NOMO-1 treated with DMSO at 0.1 percent for 48 hours (cell line): Measurements from ENCODE around the gene ASIC4.

ENCODE experiments used
- DNase-seq: peaks from one replicate; lab custom pipeline; 2025; ENCODE audit not compliant: unreplicated experiment; lab: John Stamatoyannopoulos, UW

ASIC4 gene

DNA sequence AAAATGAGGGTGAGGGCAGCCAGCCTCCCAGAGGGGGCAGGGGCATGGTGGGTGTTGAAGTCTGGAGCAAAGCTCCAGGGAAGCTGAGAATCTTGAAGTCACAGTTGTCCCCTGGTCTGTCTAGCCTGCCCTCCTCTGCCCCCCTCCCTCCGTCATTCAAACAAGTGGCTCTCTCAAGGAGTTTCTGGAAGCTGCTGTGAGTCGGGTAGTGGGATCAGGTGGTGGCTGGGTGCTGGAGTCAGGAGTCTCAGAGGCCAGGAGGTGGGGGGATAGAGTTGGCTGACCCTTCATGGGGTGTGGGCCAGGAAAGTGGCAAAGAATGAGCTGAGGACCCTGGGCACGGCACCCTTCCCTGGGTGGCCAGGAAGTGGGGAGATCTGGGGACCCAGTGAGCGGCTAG, 495 bp upstream of the ASIC4 start:
- no peak for DNase-seq

DNA sequence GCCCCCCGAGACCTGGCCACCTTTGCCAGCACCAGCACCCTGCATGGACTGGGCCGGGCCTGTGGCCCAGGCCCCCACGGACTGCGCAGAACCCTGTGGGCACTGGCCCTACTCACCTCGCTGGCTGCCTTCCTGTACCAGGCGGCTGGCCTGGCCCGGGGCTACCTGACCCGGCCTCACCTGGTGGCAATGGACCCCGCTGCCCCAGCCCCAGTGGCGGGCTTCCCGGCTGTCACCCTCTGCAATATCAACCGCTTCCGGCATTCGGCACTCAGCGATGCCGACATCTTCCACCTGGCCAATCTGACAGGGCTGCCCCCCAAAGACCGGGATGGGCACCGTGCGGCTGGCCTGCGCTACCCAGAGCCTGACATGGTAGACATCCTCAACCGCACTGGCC, 554 bp downstream of the ASIC4 start:
- no peak for DNase-seq

DNA sequence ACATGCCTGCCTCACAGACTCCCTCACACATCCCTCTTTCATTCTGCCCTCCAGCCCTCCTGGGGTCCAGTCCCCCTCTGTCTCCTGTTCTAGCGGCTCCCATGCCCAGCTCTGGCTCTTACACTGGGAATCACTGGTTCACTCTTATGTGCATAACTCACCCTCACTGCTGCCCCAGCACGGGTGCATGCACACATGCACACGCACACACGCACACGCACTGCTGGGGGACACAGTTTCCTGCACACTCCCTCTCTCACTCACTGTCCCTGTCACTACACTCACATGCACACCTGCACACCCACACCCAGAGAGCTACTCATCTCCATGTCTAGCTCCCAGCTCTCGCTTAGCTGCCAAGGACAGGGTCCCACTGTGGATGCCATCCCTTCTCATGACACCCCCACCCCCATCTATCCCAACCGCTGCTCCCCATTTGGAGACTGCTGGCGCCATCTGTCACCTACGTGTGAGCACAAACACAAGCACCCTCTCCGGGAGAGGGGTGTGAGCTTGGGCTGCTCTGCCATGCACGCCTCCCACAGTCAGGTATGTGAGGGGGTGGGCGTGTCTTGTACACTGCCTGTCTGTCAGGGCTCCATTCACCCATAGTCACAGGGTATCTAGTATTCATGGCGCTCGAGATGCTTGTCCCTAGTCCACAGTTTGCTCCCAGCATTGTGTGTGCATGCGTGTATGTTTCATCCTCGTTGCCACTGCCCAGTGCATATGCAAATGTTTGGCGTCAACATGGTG, 1.8 kb downstream of the ASIC4 start:
- no peak for DNase-seq

DNA sequence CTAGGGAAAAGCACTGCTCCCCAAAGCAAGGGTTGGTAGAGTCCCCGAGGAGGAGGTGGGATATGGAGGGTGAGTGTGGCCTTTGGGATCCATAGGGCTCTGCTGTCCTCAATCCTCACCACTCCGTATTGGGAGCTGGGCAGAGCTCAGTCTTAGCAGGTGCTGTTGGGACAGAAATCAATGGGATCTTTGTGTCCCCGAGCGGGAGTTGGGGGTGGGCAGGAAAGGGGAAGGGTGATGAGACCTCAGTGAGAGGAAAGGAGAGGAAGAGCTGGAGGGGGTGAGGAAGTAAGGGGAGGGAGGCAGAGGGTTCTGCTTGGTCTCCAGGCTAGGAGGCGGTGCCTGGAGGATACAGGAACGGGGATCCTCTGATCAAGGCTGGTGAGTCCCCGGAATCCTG, 2.6 kb downstream of the ASIC4 start:
- no peak for DNase-seq

DNA sequence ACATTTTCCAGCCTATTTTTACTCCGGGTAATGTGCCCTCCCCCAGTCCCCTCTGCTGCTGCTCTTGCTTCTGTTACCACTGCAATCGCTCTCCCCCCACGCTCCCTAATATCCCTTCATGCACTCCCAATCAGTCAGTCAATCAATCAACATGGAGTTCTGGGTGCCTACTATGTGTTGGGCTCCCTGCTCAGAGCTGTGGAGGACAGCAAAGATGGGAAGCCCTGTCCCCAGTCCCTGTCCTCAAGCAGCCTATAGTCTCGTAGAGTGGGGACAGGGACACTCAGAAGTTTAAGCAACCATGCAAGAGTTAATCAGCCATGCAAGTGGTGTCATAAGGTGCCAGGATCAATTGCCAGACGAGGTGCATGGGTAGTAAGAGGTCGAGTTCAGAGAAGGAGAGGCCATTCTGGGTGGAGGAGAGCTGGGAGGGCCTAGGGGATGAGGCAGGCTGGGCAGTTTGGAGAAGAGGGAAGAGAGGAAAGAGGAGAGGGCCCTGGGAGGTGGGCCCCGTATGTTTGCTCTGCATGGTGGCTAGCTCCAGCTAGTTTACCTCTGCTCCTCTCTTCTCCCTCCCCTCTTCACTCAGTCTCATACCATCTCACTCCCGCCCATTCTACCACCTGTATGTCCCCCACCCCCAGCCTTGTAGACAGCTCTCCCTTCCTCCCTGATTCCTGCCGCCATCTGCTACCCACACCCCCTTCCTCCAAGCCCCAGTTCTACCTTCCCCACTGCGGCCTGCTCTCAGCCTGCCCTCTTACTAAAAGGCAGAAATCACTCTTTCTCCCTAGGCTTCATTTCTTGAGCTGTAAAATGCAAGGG, 3.9 kb downstream of the ASIC4 start:
- DNase-seq = no peak

DNA sequence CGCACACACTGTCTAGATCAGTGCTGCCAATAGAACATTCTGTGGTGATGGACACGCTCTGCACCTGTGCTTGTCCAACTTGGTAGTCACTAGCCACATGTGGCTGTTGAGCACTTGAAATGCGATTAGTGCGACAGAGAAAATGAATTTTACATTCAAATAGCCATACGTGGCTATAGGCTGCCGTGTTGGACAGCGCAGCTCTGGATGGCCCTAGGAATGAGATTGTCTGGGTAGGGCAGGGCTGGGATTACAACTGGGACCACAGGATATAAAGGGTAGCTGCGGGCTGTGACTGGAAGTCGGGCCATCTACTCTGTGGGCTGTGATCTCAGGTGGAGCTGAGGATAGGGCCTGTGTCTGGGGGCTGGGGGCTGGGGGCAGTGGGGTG, 5.2 kb downstream of the ASIC4 start:
- no peak for DNase-seq

DNA sequence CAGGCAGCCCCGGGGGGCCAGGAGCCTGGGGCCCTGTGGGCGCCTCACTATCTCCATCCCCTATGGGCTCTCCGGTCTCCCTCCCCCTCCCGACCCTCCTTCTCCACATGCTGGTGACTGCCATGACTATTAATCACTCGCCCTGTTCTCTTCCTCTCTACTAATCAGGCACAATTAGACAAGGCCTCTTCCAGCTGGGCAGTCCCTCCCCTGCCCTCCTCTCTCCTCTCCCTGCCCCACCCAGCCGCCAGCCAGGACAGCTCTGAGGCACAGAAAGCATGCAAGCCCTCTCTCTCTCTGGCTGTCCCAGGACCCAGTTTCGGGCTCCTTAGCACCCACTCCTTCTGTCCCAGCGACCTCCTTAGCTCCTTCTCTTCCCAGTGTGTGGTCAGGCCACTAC, 5.8 kb downstream of the ASIC4 start:
- DNase-seq = no peak

DNA sequence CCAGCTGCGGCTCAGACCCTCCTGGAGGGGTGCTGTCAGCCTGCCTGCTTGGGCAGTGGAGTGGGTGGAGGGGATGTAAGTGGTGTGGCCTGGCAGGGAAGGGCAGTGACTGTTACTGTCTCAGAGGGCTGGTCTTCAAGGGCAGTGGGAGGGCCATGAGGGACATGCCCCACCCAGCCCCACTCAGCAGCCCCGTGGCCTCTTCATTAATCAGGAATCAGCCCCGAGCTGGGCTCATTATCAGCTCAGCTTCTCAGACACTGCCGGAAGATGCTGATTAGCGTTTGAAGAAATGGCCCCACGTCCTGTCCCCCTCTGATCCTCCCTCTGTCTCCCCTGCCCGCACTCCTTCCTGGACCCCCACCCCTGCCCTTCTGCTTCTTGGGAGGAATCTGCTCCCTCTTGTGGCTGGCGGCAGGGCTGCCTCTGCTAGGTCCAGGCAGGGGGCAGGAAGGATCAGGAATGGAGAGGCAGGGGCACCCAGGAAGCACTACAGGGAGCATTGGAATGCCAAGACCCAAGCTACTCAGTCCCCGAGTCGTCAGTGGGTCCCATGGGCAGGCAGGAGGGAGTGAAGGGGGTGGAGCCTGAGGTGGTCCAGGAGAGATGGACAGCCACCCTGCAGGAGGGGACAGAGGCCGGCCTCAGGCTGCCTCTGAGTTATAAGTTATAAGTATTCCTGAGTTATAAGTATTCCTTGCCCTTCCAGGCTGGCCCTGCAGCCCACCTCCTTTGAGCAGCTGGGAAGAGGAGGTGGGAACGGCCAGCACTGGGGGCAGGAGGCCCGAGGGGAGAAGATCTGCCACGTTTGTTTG, 7.0 kb downstream of the ASIC4 start:
- no peak for DNase-seq

DNA sequence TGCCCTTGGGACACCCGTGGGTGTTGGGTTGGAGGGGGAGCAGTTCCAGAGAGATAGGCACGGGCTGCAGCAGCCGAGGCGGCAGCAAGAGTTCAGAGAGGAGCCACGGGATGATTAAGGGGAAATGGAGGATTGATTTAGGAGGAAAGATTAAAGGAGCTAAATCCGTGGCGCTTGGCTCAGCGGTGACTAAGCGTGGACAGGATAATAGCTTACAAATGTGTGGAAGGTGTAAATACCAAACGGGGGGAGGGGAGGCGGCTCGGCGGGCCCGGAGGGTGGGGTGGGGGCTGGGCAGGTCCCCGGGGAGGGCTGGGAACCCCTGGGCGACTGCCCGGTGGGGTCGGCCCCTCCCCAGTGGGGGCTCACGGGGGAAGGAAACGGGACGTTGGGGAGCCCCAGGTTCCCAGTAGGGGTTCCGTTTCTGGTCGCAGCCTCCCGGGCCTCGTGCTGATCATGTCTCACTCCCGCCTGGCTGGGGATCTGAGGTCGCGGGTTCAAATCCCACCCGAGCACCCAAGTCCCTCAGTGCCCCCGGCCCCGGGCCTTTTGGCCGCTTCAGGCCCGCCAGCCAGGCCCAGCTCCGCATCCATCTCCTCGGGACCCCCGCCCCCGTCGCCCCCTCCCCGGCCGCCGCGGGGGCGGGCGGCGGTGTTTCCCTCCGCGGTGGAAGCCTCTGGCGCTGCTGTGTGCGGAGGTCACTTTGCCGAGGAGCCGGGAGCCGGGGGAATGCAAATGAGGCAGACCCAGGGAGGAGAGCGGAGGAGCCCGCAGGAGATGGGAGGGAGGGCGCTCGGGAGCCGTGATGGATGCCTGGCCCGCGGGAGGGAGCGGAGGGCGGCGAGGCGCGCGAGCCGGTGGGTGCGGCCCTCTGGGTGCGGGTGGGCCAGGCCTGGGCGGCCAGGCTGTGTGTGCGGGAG, 8.1 kb downstream of the ASIC4 start:
- peak; percentile 20 for DNase-seq

DNA sequence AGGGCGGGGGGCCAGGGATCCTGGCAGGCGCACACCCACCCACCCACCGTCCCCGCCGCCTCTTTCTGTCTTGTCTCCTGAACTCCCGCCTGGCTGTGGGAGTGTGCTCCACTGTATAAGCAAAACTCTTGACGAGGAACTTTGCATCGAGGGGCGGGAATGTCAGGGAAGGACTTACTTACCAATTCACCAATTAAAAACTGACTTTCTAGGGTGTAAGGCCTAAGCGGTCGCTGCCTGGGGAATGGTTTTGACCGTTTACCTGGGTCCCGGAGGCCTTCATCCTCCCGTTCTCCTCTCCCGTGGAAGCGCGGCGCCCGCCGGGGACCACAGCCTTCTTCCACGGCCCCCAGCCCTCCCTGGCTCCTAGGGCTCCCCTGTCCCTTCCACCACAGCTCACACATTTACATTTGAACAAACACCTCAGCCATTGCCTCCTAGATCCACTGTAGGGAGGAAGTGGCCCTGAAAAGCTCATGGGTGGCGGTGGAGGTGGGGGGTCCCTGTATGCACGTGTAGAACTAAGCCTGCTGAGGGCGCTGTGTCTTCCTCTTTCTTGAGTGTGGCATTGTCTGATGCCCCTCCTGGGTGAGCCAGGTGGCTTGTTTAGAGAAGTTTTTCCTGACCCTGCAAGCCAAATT, 8.9 kb downstream of the ASIC4 start:
- DNase-seq = no peak

DNA sequence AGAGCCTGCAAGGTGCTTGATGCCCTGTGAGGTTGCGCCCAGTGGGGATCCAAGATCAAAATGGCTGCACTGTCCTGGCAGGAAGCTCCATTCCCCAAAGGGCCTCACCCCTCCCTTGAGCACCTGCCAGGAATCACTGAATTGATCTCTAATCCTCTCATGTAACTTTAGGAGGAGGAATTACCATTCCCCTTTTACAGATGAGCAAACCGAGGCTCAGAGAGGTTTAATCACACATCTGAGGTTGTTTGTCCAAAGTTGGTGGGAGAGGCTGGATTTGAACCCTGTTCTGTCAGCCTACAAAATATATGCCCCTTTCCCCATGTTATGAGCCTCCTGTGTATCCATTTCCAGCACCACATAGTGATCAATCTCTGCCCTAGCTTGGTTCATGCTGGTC, 10.5 kb downstream of the ASIC4 start:
- no peak for DNase-seq

DNA sequence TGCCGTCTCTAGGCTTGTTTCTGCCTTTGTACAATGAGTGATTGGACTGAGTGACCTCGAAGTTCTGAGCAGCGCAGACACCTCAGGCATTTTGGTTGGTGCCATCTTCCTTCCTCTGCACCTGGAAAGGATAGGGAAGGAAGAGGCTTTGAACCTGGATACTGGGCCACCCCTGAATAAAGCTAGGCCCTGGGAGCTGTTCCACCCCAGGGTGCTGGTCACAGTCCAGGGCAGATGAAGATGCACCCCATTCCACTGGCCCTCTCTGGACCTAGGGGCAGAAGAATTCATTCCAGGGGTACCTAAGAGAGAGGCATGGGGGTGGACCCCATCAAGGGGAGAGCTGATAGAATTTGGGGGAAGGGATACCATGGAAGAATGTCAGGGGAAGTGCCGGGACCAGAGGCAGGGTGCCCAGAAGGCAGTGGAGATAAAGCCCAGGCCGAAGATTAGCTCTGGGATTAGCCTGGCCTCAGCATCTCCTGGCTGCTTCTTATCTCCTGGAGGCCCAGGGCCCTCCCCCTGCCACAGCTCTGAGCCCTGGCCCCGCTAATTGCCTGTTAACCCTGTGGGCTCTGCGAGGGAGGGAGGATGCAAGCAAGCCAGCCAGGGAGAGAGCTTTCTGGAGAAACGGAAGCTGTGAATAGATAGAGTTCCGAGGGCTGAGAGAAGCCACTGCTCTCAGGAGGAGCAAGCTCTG, 11.4 kb downstream of the ASIC4 start:
- DNase-seq = no peak

DNA sequence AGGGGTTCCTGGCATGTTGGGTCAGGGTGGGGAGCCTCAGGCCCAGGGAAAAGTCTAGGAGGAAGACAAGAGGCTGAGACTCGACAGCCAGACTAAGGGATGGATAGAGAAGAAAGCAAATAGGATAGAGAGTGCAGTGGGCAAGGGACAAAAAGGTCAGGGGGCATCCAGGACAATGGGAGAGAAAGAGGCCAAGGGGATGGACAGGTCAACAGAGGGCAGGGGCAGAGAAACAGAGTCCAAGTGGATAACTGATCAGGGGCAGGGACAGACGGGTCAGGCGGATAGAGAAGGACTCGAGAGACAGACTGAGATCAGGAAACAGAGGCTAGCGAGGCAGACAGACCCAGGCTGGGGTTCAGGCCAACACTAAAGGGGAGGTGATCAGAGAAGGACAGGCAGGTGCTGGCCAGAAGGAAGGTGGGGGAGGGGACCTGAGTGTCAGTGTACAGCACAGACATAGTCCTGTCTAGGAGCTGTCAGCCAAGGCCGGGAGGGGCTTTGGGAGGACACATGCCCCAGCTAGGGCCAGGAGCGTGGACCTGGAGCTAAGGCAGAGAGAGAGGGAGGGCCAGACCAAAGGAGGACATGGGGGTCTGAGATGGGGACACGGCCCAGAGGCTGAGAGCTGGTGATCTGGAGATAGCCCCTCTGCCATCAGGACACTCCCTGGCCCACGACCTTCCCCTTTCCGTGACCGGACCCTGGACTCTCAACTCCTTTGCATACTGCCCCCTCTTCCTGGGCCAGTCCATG, 12.2 kb downstream of the ASIC4 start:
- no peak for DNase-seq

DNA sequence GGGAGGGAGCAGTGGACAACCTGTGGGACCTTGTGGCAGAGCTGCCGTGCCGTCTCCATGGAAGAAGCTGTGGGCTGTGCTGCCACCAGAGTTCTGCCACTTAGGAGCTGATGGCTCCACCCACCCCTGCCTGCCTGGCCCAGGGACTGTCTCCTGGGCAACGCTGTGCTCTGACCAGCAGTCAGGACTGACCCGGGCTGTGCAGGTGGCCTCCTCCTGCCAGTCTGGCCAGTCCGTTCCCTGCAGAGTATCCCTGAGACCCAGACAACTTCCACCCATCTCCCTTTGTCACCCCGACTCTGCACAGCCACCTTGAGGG, 12.8 kb downstream of the ASIC4 start:
- no peak for DNase-seq

DNA sequence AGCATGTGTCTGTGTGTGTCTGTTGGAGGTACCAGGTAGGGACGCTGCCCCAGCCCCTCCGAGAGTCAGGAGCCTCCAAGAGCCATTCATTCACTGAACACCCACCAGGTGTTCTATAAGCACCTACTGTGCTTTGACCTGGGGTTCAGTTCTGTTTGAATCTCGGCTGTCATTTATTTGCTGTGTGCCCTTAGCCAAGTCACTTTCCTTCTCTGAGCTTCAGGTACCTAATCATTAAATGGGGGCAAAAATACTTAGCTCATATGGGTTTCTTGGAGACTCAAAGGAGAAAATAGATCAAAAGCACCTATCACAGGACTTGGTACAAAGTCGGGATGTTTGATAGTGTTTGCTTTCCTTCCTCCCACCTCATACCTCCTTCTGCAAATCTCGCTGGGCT, 13.2 kb downstream of the ASIC4 start:
- DNase-seq = no peak

DNA sequence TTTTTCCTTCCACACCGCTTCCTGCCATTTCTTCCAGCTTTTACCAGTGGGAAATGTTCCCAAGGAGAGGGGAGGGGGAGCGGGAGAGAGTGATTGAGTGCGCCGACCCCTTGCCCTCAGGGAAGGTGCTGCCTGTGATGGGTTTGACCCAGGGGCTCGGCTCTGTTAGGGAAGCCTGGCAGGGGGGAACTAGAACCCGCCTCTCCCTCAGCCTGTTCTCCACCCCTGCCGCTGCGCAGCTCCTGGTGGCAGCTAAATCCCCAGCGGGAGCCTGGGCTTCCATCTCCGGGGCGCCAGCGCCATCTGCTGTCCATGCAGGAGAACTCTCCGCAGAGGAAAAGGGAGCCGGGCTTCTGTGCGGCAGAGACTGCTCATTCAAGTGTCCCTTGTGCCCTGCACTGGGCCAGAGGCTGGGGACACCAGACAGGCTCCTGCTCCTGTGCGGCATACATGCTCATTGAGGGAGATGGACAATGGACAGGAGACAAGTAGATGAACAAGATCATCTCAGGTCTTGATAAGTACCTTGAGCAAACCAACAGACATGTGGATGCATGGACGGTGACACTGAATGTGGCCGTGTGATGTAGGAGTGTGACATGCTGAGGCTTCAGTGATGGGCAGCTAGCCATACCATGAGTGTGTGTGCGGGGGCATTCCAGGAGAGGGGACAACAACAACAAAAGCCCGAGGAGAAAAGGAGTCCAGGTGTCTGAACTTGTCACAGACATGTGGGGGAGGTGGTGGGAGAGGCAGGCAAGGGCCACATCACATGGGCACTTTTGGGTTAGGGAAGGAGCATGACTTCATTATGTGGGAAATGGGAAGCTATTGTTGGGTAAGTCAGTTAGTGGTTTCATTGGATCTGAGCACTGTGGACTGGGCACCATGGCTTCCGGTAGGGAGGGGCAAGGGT, 16.0 kb downstream of the ASIC4 start:
- peak; percentile 80 for DNase-seq

DNA sequence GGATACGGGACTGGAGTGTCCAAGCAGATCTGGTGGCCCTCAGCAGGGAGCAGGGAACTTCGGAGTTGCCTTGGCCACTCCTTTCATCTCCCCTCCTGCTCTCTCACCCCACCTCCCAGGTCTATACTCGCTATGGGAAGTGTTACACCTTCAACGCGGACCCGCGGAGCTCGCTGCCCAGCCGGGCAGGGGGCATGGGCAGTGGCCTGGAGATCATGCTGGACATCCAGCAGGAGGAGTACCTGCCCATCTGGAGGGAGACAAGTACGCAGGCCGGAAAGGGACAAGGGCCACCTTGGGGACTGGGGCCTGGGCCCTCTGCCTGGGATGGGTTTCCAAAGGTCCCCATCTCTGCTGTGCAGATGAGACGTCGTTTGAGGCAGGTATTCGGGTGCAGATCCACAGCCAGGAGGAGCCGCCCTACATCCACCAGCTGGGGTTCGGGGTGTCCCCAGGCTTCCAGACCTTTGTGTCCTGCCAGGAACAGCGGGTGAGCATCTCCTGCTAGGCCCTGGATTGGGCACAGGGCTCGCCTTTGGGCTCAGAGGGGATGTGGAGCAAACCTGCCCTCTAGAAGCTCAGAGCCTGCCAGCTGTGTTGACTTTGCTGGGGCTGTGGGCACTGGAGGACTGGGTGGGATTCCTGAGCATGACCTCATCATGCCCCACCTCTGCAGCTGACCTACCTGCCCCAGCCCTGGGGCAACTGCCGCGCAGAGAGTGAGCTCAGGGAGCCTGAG, 17.5 kb downstream of the ASIC4 start:
- DNase-seq = no peak

DNA sequence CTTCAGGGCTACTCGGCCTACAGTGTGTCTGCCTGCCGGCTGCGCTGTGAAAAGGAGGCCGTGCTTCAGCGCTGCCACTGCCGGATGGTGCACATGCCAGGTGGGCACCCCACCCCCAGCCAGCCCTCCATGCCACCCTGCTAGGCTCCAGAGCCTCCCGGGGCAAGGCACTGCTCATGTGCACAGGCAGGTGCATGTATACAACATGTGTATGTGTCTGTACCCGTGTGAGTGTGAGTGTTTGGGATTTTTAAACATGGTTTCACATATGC, 18.0 kb downstream of the ASIC4 start:
- no peak for DNase-seq
